Measurements from ENCODE around the gene FOXJ3.

Gene FOXJ3

GRCh38 chr1:42163536-42164503 lies 171.2 kb downstream of the FOXJ3 start:
- DNase-seq = no peak

- no peak for DNase-seq
Observed at GRCh38 chr1:42163114-42163513, 171.9 kb downstream of the FOXJ3 start.

GRCh38 chr1:42162181-42162580 lies 172.9 kb downstream of the FOXJ3 start:
- no peak for DNase-seq

DNA sequence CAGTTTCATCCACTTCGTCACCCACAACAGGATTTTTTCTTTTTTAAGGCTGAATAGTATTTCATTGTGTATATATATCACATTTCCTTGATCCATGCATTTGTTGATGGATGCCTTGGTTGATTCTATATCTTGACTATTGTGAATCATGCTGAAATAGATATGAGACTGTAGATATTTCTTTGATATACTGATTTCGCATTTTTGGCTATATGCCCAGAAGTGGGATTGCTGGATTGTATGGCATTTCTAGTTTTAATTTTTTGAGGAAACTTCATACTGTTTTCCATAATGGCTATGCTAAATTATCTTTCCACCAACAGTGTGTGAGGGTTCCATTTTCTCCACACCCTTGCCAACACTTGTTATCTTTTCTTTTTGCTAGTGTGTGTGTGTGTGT lies 176.8 kb downstream of the FOXJ3 start:
- DNase-seq = no peak

- DNase-seq = peak; percentile 9
Observed at GRCh38 chr1:42157667-42158066, 177.4 kb downstream of the FOXJ3 start.

GRCh38 chr1:42155362-42155761 lies 179.7 kb downstream of the FOXJ3 start:
- DNase-seq = no peak

DNA sequence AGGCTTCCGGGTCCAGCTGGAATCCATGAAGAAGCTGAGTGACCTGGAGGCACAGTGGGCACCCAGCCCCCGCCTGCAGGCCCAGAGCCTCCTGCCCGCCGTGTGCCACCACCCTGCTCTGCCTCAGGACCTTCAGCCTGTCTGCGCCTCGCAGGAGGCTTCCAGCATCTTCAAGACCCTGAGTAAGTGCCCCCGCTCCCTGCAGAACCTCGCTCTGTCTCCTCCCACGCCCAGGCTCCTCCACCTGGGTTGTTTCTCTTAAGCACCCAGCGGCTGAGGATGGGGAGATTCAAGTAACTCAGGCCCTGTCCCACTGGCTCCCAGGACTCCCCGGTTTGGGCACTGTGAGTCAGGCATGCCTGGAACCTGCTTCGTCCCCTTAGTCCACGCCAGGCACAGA lies 180.3 kb downstream of the FOXJ3 start:
- DNase-seq = no peak

DNA sequence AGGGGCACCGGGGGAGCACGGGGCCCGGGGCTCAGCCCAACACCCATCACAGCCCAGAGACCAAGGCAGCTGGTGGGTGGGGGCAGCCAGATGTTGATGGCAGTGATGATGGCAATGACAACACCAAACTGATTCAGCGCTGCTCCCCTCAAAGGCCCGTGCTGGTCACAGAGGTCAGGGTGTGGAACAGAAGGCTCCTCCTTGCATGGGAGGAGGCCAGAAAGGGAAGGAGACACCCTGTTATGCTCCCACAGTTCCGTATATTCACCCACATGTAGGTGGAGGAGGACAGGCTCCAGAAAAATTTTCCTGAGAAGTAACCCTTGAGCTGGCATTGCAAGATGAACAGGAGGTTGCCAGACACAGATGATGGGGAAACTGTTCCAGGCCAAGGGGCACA lies 181.4 kb downstream of the FOXJ3 start:
- no peak for DNase-seq

DNA sequence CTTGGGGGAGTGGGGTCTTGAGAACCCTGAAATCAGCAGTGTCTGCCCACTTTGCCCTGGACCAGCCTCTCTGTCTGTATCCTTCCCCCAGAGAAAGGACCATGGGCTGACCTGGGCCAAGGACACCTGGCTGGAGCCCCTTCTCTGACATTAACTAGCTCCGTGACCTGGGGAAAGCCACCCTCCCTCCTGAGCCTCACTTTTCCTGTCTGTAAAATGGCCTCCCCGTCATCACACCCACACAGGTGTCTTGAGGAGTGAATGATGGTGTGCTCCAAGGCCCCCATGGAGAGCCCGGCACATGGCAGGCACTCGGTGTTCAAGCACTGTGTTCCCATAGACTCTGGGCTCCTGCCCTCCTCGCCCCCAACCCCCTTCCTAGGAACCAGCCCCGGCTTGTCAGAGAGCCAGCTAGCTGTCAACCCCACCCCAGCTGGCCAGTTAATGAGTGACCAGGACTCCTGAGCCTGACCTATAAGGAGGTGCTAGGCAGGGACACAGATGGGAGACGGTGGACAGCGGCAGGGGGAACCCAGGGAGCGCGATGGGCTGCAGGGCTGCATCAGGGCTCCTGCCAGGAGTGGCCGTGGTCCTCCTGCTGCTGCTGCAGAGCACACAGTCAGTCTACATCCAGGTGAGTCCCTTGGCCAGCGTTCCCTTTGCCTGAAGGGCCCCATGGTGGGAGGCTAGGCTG lies 182.0 kb downstream of the FOXJ3 start, which contains the start of gene GUCA2B:
GUCA2B (plus strand) TSS at position 504 of the 694 bp plus-strand sequence; CDS start at position 545, 41 bp downstream.
- no peak for DNase-seq

DNA sequence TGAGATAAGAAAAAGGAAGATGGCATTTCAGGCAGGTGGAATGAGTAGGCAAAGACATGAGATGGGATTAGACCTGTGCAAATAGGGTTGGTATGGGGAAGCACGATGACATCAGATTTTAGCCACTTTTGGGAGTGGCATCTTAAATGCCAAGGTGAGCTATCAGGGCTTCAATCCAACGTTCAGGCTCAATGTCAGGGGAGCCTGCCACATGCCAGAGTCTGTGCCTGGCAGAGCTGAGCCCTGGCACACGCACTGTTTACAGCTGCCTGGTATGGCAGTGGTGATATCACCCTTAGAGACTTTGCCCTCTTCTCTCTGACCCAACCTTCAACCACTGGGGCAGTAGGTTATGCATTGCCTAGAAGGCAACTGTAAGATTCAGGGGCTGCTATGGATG lies 182.9 kb downstream of the FOXJ3 start:
- DNase-seq = no peak

GRCh38 chr1:42150651-42151050 lies 184.4 kb downstream of the FOXJ3 start:
- no peak for DNase-seq

DNA sequence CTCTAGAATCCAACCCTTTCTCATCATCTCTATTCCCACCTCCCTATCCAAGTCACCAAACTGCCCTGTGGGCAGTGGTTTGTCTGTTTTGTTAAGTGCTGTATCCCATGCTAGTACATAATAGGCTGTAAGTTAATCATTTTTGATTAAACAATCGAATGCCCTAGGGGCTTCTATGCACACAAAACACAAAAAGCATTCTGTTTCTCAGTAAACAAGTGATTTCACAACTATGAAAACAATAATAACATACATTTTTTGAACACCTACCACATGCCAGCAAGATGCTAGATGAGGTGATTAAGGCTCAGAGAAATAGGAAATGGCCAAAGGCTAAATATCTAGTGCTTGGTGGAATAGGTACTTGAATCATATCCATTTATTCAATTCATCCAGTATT lies 186.9 kb downstream of the FOXJ3 start:
- no peak for DNase-seq

GRCh38 chr1:42146626-42147320 lies 188.3 kb downstream of the FOXJ3 start:
- DNase-seq = peak; percentile 70

DNA sequence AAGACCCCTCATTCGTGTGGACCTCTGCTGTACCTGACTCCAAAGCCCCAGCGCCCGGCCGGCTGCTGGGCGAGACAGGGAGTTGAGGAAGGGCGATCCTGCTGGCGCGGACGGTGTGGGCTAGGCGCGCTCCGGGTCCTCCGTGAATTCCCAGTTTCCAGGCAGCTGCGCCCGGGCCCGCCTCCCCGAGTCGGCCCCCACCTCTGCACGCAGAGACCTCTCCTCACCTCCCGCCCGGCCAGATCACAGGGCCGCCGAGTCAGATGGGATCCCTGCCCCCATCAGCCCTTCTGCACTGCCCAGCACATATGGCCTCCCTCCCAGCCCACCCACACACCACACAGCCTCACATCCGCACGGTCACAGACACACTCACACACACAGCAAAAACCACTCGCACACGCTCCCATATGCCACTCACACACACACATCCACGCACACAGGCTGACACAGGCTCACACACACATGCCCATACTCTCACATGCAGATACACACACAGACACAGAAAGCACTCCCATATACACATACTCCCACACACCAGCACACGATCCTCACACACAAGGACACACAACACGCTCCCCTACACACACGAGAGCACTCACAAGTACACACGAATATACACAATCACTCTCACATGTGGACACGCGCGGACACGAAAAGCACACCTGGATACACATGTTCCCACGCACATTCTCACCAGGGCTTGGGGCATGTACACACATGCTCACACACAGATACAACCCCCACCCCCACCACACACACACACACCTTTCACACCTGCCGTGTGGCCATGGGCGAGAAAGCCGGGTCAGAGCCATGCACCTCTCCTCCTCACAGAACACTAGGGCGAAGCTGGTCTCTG lies 189.0 kb downstream of the FOXJ3 start:
- no peak for DNase-seq

- DNase-seq = no peak
Observed at GRCh38 chr1:42145389-42145716, 189.7 kb downstream of the FOXJ3 start.

- no peak for DNase-seq
Observed at GRCh38 chr1:42144711-42145388, 190.2 kb downstream of the FOXJ3 start.

GRCh38 chr1:42143896-42144710 lies 190.9 kb downstream of the FOXJ3 start:
- DNase-seq = no peak

- no peak for DNase-seq
Observed at GRCh38 chr1:42142894-42143675, 191.9 kb downstream of the FOXJ3 start.

DNA sequence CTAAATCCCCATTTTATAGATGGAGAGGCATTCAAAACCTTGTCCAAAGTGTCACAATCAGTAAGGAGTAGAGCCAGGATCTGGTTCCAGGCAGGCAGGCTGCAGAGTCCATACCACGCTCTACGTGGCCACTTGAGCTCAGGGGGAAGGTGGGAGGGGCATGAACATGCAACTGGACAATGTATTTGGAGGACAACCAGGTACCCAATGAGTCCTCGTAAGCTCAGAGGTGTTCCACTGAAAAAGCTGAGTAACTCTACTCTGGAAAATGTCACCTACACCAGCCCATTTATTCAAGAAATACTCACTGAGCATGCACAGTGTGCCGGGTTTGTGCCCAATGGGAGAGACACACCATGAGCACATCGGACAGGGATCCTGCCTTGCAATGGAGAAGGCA lies 193.1 kb downstream of the FOXJ3 start:
- DNase-seq = no peak

GRCh38 chr1:42140191-42140590 lies 194.8 kb downstream of the FOXJ3 start:
- no peak for DNase-seq
